NCI-H2029 (cell line): ENCODE results near the gene SRC.

Experiments used
- DNase-seq: peaks from one replicate; lab custom pipeline; 2025; lab: John Stamatoyannopoulos, UW

The SRC gene

GRCh38 chr20:37382482-37383120 lies 36.7 kb downstream of the SRC start:
- DNase-seq: no peak

- DNase-seq: no peak
These were observed 37.5 kb downstream of the SRC start for GRCh38 chr20:37383229-37383989.

GRCh38 chr20:37384683-37385174 lies 38.8 kb downstream of the SRC start:
- no peak for DNase-seq

GRCh38 chr20:37385176-37385575 lies 39.2 kb downstream of the SRC start:
- no peak for DNase-seq

GRCh38 chr20:37385659-37386504 lies 39.9 kb downstream of the SRC start:
- DNase-seq: no peak

- DNase-seq: no peak
These were observed 40.7 kb downstream of the SRC start for GRCh38 chr20:37386505-37387251.

GRCh38 chr20:37387519-37388269 lies 41.8 kb downstream of the SRC start:
- no peak for DNase-seq

- DNase-seq: no peak
These were observed 42.9 kb downstream of the SRC start for GRCh38 chr20:37388831-37389230.

GRCh38 chr20:37389241-37389747 lies 43.4 kb downstream of the SRC start:
- DNase-seq: no peak

GRCh38 chr20:37389844-37390275 lies 43.9 kb downstream of the SRC start:
- DNase-seq: no peak

GRCh38 chr20:37390503-37390890 lies 44.6 kb downstream of the SRC start:
- DNase-seq: no peak

- DNase-seq: no peak
These were observed 45.1 kb downstream of the SRC start for GRCh38 chr20:37390891-37391525.

- DNase-seq: no peak
These were observed 46.7 kb downstream of the SRC start for GRCh38 chr20:37392441-37393195.

- no peak for DNase-seq
These were observed 47.4 kb downstream of the SRC start for GRCh38 chr20:37393196-37393862.

GRCh38 chr20:37393863-37394542 lies 48.1 kb downstream of the SRC start:
- no peak for DNase-seq

- DNase-seq: no peak
These were observed 48.8 kb downstream of the SRC start for GRCh38 chr20:37394543-37395409.

- no peak for DNase-seq
These were observed 49.5 kb downstream of the SRC start for GRCh38 chr20:37395410-37395797.
